UCSD-AML1 (cell line): ENCODE data around the gene CARM1.
"Not testable (repeated sequence)": the region's sequence is repeated elsewhere in the genome, so short reads cannot be mapped to it uniquely, and the experiment has no call there.

ENCODE experiments used
- DNase-seq: peaks from one replicate; lab custom pipeline; 2025; ENCODE audit not compliant: unreplicated experiment; lab: John Stamatoyannopoulos, UW

CARM1 gene

DNA sequence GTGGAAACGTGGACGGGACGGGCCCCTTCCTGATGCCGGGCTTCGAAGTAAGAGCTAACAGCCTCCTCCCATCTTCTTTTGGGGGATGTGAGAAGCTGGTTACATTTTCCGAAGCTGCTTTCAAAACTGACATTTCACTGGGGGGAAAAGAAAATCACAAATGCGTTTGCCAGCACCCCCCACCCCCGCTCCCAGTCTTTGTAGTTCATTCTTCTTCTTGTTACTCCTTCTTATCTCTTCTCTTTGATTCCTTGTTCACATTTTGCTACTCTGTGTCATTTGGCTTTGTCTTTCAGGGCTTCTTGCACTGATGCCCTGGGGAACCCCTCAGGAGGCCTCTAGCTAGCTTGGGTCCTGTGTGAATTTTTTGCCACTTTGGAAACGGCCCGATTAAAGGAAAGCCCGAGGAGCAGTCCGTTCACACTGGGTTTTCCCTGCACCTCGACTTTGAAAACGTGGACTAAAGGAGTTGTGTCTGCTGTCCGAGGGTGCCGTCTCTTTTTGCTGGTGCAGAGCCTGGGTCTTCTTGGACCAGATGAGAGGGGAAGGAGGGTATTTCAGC is 1.3 kb downstream of the CARM1 start:
- DNase-seq: no peak

DNA sequence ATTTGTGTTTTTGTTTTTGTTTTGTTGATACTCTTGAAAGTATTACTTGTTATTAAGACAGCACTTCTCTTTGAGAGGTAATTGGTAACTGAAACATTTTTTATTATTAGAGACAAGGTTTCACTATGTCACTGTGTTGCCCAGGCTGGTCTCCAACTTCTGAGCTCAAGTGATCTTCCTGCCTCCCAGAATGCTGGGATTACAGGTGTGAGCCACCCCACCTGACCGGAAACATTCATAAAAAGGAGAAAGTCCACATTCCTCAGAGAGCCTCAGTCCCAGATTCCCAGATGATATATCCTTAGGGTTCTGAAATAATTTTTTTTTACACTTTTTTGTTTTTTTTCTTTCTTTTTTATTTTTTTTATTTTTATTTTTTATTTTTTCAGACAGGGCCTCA is 2.7 kb downstream of the CARM1 start:
- DNase-seq: no peak

DNA sequence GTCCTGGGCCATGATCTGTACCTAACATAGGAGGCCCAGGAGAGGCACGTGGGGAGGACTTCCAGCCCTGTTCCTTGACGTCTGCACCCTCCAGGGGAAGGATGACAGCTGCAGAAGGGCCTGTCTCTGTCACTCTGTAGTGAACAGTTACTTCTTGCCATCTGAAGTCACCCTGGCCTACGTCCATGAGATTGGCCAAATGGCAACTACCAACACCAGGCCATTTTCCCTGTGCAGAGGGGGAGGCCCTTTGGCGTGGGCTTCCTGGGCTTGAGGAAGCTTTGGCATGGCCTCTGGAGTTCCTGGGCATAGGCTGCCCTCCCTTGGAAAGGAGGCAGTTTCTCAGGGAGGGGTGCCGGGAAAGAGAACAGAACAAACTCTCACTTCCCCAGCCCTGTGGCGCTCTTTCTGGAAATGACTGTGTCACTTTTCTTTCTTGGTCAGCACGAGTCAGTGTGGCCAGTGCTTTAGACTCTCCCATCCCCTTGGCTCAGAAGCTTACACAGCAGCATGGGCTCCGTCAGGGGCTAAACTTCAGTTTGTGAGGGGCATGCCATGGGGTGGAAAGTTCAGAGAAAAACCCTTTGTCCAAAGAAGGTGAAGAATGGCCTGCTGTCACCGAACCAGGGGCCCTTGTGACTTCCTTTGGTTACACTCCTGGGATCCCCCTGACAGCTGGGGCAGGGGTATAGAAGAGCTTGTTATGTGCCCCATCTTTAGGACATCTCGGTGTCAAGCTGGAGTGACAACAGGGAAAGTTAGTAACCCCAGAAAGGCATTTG is 5.3 kb downstream of the CARM1 start:
- DNase-seq: peak; percentile 32

DNA sequence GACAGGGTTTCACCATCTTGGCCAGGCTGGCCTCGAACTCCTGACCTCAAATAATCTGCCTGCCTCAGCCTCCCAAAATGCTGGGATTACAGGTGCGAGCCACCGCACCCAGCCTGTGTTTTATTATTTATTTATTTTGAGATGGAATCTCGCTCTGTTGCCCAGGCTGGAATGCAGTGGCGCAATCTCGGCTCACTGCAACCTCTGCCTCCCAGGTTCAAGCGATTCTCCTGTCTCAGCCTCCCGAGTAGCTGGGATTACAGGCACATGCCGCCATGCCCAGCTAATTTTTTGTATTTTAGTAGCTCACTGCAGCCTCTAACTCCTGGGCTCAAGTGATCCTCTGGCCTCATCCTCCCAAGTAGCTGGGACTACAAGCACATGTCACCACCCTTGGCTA is 6.3 kb downstream of the CARM1 start:
- DNase-seq: not testable (repeated sequence)

DNA sequence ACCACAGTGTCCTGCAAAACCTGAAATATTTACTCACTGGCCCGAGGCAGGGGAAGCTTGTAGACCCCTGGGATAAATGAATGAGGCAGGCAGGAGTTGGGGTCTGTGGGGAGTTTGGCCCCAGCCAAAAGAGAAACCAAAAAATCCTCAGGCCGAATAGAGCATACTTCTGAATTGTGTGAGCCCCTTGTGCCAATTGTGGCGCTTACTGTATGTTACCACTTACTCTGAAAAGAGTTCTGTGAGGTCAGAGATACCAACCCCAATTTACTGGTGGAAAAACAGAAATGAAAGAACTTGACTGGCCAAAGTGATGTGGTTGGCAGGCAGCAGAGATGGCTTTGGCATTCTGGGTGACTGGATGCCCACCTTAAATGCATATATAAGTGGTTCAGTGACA is 6.9 kb downstream of the CARM1 start:
- DNase-seq: no peak

DNA sequence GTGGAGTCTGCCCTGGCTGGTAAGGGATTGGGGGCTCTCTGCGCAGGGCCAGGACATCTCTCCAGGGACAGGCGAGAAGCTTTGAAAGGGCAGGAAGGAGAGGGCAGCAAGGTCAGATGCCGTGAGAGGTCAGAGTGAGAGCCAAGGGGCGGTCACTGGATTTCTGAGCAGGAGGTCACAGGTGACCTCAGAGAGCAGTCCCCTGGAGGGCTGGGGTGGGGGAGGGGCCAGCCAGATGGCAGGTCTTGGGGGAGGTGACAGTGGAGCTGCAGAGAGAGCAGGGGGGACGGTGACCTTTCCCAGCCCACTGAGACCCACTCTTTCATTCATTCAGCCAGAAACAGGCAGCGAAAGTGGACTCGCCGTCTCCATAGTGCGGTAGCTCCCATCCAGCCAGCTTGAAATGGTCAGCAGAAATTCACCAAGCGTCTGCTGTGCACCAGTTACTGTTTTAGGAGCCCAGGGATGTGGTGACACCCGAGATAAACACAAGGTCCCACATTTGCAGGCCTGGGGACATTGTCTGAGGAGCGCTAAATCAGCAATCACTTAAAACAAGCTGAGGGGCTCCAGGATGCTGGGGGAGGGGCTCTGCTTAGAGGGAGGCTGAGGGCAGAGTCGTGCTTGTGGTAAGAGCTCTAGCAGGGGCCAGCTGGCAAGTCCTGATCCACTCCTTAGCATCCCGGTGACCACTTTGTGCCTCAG is 10.2 kb downstream of the CARM1 start:
- DNase-seq: no peak

DNA sequence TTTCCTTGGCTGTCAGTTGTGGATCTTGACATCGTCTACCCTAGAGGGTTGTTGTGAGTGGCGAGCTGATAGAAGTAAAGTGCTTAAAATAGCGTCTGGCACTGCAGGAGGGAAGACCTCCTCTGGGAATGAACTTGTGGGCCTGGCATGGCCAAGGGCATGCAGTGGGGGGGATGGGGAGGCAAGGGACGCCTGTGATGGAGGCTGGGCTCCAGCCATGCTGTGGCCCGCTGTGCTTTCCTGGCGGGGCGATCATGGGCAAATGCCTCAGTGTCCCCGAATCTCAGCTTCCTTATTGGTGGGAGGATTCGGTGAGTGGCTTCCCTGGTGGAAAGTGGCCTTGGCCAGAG is 10.7 kb downstream of the CARM1 start:
- no peak for DNase-seq

DNA sequence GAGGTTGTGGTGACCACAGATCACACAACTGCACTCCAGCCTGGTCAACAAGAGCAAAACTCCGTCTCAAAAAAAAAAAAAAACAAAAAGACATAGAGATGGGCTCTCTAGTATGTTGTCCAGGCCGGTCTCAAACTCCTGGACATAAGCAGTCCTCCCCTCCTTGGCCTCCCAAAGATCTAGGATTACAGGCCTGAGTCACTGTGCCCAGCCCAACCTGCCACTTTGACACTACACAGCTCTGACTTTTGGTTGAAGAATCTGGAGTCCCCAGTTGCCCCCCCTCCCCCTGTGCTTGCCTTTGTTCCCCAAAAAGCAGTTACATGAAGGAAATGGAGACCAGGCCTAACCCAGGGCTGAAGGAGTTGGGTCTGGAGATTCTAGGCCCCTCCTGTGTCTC is 12.9 kb downstream of the CARM1 start:
- no peak for DNase-seq

DNA sequence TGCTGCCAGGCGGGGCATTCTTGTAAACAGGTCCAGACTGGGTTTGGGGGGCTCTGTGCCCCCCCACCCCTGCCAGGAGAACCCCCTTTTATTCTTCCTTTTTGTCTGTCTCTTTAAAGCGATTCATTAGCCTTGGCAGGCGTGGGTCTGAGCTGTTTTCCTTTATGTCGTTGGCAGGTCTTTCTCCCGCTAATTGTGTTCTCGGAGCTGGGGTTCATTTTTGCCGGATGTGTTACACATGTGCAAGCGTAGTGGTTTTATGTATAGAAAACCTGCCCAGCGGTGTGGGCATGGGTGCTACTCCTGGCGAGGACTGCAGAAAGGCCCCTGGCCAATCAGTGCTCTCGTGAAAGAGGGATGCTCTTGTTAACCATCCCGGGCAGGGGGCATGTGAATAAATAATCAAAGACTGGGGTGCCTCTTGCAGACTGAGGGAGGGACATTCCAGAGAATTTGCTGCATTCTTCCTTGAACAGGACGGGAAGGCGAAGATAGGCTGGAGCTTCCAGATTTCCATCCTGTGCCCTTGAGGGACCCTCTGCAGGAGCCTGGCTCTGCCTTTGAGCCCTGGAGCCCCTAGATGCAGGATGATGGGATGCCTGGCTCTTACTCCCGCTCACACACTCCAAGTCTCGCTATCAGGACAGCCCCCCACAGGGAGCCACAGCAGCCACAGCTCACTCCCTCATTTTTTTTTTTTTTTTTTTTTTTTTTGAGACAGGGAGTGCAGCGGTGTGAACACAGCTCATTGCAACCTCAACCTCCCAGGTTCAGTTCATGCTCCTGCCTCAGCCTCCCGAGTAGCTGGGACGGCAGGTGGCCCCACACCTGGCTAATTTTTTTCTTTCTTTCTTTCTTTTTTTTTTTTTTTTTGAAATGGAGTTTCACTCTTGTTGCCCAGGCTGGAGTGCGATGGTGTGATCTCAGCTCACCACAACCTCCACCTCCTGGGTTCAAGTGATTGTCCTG is 14.1 kb downstream of the CARM1 start:
- no peak for DNase-seq

DNA sequence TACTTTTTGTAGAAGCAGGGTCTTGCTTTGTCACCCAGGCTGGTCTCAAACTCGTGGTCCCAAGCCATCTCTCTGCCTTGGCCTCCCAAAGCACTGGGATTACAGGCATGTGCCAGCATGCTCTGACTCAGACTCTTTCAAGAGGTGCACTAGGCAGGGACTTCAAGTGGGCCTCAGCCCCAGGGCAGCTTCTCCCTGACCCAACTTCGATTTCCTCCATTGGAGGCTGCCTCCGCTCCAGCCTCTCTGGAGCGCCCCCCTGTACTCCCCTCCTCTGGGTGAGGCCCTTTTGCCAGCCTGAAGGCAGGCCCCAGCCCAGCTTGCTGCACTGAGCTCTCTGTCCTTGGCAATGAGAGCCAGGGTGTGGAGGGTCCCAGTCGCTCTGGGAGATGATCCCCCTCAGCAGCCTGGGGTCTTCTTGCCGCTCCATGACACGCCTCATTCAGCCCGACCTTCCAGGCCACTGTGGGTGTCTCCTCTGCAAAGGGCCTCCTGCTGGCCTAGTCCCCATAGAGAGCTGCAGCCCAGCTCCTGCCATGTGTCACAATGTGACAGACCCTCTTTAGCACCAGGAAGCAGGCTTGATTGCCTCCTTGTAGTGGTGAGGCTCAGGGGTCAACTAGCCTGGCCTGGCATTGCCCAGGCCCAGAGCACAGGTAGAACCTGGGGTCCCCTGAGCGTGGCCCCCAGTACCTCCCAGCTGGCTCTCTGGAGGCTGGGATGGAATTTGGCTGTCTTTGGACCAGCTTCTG is 16.4 kb downstream of the CARM1 start:
- DNase-seq: no peak

DNA sequence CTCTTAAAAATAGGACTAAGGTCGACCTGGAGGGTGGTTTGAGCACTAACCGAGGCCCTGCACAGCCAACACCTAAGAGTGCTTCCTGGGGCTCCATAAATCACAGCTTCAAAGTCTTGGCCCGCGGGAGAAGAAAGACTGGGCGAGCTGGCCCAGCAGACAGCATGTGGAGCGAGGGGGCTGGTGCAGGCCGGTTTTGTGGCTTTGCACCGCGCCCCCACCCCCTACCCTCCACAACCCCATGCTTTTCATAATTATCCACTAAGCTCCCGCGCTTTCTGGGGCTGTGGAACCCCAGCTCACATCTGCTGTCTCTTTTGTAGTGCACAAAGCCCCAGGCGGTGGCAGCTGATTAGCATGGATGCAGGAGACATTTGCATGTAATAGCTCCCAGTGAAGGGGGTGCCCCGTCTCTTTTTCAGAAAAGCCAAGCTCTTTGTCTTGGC is 17.1 kb downstream of the CARM1 start:
- no peak for DNase-seq

DNA sequence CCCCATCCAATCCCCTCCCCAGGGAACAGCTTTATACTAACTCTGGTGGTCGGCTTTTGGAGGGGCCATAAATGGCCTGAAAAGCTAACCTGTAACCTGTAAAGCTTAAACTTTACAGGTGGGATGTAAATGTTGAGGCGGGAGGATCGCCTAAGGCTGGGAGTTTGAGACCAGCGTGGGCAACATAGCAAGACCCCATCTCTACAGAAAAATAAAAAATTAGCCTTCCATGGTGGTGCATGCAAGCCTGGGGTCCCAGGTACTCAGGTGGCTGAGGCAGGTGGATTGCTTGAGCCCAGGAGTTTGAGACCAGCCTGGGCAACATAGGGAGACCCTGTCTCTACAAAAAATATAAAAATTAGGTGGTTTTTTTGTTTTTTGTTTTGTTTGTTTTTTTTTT is 18.5 kb downstream of the CARM1 start:
- no peak for DNase-seq

DNA sequence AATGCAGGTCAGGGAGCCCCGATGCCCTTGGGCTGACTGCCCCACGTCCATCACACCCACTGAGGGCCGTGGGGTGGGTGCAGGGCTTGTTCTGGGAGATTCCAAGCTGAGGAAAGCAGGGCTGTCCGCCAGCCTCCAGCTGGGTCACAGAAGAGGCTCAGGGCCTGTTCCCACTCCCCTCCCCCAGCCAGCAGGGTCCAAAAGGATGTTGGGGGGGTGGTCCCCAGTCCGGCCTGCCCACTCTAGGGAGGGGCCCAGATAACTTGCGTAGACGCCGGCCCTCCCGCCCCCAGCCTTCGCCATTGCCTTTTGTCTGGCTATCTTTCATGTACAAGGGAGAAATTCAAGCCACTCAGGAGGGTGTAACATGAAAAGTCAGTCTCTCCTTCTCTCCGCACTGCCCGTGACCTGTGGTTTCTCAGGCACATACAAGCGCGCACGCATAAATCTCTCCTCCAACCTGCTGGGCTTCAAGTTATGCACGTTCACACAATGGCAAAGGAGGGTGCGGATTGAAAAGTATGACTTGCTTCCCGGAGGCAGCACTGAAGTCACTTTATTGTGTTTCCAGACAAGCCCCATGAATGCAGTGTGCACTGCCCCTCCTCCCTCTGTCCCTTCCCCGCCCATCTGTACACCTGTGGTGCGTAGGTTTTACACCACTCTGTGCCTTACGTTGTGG is 20.2 kb downstream of the CARM1 start:
- DNase-seq: no peak

DNA sequence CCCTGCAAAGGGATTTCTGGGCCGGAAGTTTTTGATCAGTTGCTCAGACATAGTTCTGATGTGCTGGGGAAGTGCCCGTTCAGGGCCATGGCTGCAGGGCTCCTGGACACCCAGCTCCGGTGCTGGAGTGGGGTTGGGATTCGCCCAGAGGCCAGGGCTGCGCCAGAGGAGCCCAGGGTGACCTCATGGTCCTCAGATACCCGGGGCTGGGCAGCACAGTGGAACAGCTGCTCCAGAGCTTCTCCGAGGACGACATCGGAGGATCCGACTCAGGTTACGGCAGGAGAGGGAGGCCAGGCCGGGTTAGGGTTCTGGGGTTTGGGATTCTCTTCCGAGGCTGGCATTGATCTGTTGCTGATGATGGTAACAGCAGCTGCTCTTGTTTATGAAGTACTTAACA is 20.9 kb downstream of the CARM1 start:
- no peak for DNase-seq

DNA sequence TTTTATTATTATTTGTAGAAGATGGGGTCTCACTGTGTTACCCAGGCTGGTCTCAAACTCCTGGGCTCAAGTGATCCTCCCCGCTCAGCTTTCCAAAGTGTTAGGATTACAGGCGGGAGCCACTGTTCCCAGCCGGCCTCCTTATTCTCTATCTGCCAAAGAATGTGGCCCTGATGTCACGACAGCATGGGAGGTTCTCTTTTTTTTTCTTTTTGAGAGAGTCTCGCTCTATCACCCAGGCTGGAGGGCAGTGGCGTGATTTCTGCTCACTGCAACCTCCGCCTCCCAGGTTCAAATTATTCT is 23.5 kb downstream of the CARM1 start:
- no peak for DNase-seq

DNA sequence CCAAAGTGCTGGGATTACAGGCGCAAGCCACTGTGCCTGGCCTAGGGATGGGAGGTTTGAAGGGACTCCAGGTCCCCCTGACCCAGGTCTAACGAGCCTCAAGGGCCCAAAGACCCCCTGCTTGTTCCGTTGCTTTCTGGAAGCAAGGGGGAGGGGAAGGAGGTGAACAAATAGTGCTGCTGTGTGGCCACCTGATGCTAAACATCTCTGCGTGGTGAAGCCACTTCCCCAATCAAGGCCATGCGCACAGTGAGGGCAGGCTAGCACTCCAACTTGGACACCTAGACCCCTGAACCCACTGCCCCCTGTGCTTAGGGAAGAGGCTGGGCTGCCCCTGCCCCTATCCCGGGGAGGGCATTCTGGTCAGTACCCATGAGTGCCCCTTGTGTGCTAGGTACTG is 24.0 kb downstream of the CARM1 start:
- DNase-seq: no peak

DNA sequence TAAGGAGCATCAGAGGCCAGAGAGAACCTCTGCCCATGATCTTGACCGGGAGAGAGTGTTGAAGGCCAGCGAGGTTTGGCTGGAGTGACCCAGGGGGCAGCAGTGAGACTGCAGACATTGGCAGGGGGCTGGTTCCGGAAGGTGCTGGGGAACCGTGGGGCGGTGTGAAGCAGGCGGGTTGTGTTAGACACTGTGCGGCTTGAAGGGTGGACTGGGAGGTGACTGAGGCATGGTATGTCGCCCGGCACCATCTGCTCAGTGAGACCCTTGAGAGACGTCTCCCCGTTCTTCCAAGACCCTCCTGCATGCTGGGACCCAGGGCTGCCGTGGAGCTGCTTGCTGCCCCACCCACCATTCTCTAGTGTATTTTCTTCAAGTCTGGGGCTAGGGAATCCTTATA is 24.6 kb downstream of the CARM1 start:
- no peak for DNase-seq

DNA sequence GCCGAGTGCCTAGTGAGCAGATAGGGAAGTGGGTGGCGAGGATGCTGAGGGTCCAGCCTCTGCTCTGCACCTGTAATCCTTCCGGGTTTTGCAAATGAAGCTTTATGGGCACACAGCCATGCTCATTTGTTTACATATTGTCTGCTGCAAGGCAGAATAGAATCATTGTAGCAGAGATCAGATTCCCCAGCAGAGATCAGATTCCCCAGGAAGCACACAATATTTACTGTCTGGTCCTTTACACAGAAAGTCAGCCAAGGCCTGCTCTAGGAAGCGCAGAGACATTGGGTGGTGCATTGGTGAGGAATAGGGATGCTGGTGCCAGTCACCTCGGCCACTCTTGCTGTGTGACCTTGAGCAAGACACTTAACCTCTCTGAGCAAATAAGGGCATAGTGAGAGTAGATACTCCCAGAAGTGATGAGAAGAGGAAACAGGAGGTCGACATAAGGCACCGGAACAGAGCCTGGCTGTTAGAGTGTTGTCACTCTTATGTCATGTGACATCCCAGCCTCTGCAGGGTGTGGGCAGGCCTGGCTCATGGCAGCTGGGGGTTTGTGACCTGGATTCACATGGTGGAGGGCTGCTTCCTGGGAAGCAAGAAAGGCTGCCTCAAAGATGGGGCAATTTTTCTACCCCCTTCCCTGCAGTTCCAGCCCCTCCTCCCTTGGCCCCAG is 25.6 kb downstream of the CARM1 start:
- no peak for DNase-seq

DNA sequence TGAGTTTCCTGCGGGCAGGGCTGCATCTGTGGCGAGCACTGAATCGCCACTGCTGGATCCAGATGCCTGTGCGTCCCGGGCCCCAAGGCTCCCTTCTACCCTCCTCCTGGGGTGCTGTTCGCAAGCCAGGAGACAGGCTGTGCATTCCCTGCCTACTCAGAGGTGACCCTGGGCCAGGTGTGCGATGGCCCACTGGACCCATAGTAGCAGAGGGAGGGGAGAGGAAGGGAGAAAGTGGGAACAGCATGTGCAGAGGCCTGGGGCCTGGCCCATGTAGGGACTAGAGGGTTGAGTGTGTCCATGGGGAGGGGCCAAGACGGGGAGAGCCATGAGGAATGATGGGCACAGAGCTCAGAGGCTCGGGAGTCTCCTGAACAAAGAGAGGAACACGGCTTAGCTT is 27.3 kb downstream of the CARM1 start:
- no peak for DNase-seq
